Astrocyte (in vitro differentiated cells and primary cell): ENCODE results near the gene PPM1F.

Experiments
- EZH2 ChIP-seq: IDR thresholded peaks from 2 replicates; pipeline ENCODE4 v1.6.1; 2012; ENCODE audit warnings: mild to moderate bottlenecking, low read length, inconsistent platforms; ENCODE audit not compliant: insufficient read depth
- TF ChIP-seq, protein P1 (sequence below): IDR thresholded peaks from 2 replicates; pipeline ENCODE4 v1.5.1; 2011; ENCODE audit warnings: low read depth, mild to moderate bottlenecking, inconsistent platforms, low read length, moderate library complexity; ENCODE audit not compliant: insufficient read depth

DNA sequence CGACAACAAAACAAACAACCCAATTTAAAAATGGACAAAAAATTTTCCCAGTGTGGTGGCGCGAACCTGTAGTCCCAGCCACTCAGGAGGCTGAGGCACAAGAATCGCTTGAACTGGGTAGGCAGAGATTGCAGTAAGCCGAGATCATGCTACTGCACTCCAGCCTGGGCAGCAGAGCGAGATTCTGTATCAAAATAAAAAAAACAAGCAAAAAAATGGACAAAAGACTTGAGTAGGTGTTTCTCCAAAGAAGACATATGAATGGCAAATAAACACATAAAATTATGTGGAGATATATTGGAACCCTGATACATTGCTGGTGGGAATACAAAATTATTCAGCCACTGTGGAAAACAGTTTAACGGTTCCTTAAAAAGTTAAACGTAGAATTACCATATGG, 57.8 kb downstream of the PPM1F start:
- TF ChIP-seq, protein P1, sequence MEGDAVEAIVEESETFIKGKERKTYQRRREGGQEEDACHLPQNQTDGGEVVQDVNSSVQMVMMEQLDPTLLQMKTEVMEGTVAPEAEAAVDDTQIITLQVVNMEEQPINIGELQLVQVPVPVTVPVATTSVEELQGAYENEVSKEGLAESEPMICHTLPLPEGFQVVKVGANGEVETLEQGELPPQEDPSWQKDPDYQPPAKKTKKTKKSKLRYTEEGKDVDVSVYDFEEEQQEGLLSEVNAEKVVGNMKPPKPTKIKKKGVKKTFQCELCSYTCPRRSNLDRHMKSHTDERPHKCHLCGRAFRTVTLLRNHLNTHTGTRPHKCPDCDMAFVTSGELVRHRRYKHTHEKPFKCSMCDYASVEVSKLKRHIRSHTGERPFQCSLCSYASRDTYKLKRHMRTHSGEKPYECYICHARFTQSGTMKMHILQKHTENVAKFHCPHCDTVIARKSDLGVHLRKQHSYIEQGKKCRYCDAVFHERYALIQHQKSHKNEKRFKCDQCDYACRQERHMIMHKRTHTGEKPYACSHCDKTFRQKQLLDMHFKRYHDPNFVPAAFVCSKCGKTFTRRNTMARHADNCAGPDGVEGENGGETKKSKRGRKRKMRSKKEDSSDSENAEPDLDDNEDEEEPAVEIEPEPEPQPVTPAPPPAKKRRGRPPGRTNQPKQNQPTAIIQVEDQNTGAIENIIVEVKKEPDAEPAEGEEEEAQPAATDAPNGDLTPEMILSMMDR = no peak
- TF ChIP-seq EZH2 = no peak
